ENCODE data around the gene OLFM1. TPM values are rescaled to one million over a fixed set of nuclear protein-coding genes. Genes with fewer than 3 reads are reported as not detected.

OLFM1 gene
- total RNA-seq, 1 donor from 2014 or later = 40.7 TPM

Other genes with a start within 250 kb of the OLFM1 start
- gene FCN2, start 206.9 kb upstream of the OLFM1 start, total RNA-seq = not detected
- 16.1 TPM for gene FCN1, start 169.8 kb upstream of the OLFM1 start, total RNA-seq